ENCODE data around the gene SRMS.

DNA sequence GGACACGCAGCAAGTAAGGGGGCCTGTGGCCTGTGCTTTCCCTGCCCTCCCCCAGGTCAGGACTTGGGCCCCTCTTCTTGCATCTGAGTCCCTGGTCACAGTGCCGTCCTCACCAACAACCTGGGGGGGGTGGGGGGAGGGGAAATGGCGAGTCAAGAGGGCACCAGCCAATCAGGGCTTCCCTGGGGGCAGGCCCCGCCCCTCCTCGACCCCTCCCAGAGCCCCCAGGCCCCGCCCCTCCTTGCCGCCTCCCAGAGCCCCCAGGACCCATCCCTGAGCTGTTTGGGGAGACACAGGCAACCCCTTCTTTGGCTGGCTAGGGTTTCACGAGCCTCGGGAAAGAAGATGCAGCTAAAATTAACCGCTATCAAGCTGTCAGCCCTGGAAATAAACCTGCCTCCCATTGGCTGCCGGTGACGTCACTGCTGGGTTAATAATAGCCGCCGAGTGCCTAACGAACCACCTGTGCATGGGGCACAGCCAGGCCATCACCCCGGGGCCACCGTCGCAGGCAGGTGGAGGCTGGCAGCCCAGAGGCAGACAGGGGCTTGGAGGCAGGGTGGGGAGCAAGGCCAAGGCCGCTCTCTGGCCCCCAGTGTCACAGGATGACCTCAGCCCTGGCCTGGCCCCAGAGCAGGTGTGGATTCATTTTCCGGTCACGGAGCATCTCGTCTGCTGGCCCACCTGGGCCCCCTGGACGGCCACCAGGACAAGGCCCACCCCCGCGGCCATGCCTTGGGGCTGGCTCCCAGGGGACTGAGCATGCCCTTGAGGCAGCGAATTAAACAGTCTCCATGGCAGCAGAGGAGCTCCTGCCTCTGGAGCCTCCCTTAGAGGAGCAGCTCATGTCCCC, 45.5 kb downstream of the SRMS start:
- TF ChIP-seq, protein P1, sequence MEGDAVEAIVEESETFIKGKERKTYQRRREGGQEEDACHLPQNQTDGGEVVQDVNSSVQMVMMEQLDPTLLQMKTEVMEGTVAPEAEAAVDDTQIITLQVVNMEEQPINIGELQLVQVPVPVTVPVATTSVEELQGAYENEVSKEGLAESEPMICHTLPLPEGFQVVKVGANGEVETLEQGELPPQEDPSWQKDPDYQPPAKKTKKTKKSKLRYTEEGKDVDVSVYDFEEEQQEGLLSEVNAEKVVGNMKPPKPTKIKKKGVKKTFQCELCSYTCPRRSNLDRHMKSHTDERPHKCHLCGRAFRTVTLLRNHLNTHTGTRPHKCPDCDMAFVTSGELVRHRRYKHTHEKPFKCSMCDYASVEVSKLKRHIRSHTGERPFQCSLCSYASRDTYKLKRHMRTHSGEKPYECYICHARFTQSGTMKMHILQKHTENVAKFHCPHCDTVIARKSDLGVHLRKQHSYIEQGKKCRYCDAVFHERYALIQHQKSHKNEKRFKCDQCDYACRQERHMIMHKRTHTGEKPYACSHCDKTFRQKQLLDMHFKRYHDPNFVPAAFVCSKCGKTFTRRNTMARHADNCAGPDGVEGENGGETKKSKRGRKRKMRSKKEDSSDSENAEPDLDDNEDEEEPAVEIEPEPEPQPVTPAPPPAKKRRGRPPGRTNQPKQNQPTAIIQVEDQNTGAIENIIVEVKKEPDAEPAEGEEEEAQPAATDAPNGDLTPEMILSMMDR (IDR thresholded peaks at IDR 0.05), result no peak
- TF ChIP-seq EP300 (IDR thresholded peaks at IDR 0.05) (no peak), POLR2AphosphoS5 (IDR thresholded peaks at IDR 0.05) (no peak), POLR2A (IDR thresholded peaks at IDR 0.05) (no peak)
